GM10266 (cell line): ENCODE results near the gene PLOD1.
"Not testable (repeated sequence)": the region's sequence is repeated elsewhere in the genome, so short reads cannot be mapped to it uniquely, and the experiment has no call there.

ENCODE experiments used
- DNase-seq: peaks from one replicate; pipeline ENCODE4 v3.0.0; 2012; ENCODE audit errors: extremely low spot score
- CTCF ChIP-seq: IDR thresholded peaks from 2 replicates; pipeline ENCODE4 v1.5.1; 2012; ENCODE audit warnings: mild to moderate bottlenecking, low read depth; ENCODE audit not compliant: control insufficient read depth, insufficient read depth; ENCODE audit errors: missing control alignments

PLOD1 gene

GRCh38 chr1:11935057-11935412 lies 518 bp downstream of the PLOD1 start:
- no peak for TF ChIP-seq CTCF
- DNase-seq: no peak

- not testable (repeated sequence) for DNase-seq
Observed at GRCh38 chr1:11935733-11936132, 1.2 kb downstream of the PLOD1 start.

GRCh38 chr1:11938722-11939526 lies 4.4 kb downstream of the PLOD1 start:
- no peak for TF ChIP-seq CTCF
- DNase-seq: no peak

- DNase-seq: not testable (repeated sequence)
Observed at GRCh38 chr1:11939794-11940193, 5.3 kb downstream of the PLOD1 start.

- TF ChIP-seq CTCF: no peak
- DNase-seq: no peak
Observed at GRCh38 chr1:11940260-11940921, 5.9 kb downstream of the PLOD1 start.

- no peak for DNase-seq
- no peak for TF ChIP-seq CTCF
Observed at GRCh38 chr1:11942280-11942679, 7.8 kb downstream of the PLOD1 start.

- no peak for DNase-seq
- no peak for TF ChIP-seq CTCF
Observed at GRCh38 chr1:11943619-11944018, 9.1 kb downstream of the PLOD1 start.

GRCh38 chr1:11944358-11944931 lies 9.9 kb downstream of the PLOD1 start:
- DNase-seq: no peak
- no peak for TF ChIP-seq CTCF
